ENCODE results near the gene CHRNE.

DNA sequence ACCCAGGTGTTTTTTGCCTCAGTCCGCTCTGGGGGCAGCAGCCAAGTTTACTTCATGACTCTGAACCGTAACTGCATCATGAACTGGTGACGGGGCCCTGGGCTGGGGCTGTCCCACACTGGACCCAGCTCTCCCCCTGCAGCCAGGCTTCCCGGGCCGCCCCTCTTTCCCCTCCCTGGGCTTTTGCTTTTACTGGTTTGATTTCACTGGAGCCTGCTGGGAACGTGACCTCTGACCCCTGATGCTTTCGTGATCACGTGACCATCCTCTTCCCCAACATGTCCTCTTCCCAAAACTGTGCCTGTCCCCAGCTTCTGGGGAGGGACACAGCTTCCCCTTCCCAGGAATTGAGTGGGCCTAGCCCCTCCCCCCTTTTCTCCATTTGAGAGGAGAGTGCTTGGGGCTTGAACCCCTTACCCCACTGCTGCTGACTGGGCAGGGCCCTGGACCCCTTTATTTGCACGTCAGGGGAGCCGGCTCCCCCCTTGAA is 5.7 kb downstream of the CHRNE start:
- TF ChIP-seq, protein P1, sequence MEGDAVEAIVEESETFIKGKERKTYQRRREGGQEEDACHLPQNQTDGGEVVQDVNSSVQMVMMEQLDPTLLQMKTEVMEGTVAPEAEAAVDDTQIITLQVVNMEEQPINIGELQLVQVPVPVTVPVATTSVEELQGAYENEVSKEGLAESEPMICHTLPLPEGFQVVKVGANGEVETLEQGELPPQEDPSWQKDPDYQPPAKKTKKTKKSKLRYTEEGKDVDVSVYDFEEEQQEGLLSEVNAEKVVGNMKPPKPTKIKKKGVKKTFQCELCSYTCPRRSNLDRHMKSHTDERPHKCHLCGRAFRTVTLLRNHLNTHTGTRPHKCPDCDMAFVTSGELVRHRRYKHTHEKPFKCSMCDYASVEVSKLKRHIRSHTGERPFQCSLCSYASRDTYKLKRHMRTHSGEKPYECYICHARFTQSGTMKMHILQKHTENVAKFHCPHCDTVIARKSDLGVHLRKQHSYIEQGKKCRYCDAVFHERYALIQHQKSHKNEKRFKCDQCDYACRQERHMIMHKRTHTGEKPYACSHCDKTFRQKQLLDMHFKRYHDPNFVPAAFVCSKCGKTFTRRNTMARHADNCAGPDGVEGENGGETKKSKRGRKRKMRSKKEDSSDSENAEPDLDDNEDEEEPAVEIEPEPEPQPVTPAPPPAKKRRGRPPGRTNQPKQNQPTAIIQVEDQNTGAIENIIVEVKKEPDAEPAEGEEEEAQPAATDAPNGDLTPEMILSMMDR (conservative IDR thresholded peaks at IDR 0.05; ENCODE audit: low read length), result no peak
- TF ChIP-seq EZH2phosphoT487 (IDR thresholded peaks at IDR 0.05; ENCODE audit: borderline replicate concordance, low read depth, low read length), result no peak

Measured in OCI-LY7 (cell line).